HepG2 (cell line): ENCODE results near the gene RBM34.
"Not testable (repeated sequence)": the region's sequence is repeated elsewhere in the genome, so short reads cannot be mapped to it uniquely, and the experiment has no call there.

ENCODE experiments used
- CTCF ChIP-seq: sonication (generic); formaldehyde crosslinking; IDR thresholded peaks from 2 replicates; pipeline ENCODE4 v1.5.0; 2020; ENCODE audit warnings: mild to moderate bottlenecking, missing genetic modification reagents, moderate library complexity
- MED8 ChIP-seq: sonication (generic); formaldehyde crosslinking; IDR thresholded peaks from 2 replicates; pipeline ENCODE4 v1.8.1; 2023; ENCODE audit warnings: mild to moderate bottlenecking, missing genetic modification reagents; ENCODE audit not compliant: insufficient replicate concordance
- RFX1 ChIP-seq: fragments of 450-650 bp; IDR thresholded peaks from 2 replicates; pipeline ENCODE4 v1.6.1; 2017
- ZNF547 ChIP-seq: sonication (generic); formaldehyde crosslinking; IDR thresholded peaks from 2 replicates; pipeline ENCODE4 v1.5.1; 2020; ENCODE audit warnings: mild to moderate bottlenecking, missing genetic modification reagents

- not testable (repeated sequence) for TF ChIP-seq ZNF547 (CRISPR knock-in tag); RFX1; CTCF; MED8 (CRISPR knock-in tag)
Measured at GRCh38 chr1:235092415-235092814, 68.6 kb downstream of the RBM34 start.
